Limb (tissue), 2 donors: ENCODE data around the gene ATP6V1A.

ENCODE experiments used
- DNase-seq, 2 donors: peaks; one replicate each; pipeline ENCODE4 v3.0.0-alpha.2; 2016; ENCODE audit errors: extremely low spot score in 2 of 2

Gene ATP6V1A

GRCh38 chr3:113747283-113748046 lies 630 bp downstream of the ATP6V1A start:
- DNase-seq, result peak in 1 of 2 donors; percentile 15

- no peak for DNase-seq
Measured at GRCh38 chr3:113751141-113751540, 4.3 kb downstream of the ATP6V1A start.

- DNase-seq, result no peak
Measured at GRCh38 chr3:113753376-113753985, 6.6 kb downstream of the ATP6V1A start.

GRCh38 chr3:113754494-113755159 lies 7.8 kb downstream of the ATP6V1A start:
- no peak for DNase-seq

- DNase-seq, result no peak
Measured at GRCh38 chr3:113758389-113759024, 11.7 kb downstream of the ATP6V1A start.

GRCh38 chr3:113764698-113765097 lies 17.9 kb downstream of the ATP6V1A start:
- DNase-seq, result no peak

GRCh38 chr3:113769551-113769950 lies 22.7 kb downstream of the ATP6V1A start:
- DNase-seq, result no peak

GRCh38 chr3:113771993-113772392 lies 25.2 kb downstream of the ATP6V1A start:
- DNase-seq, result no peak

- no peak for DNase-seq
Measured at GRCh38 chr3:113773381-113773780, 26.5 kb downstream of the ATP6V1A start.

GRCh38 chr3:113775516-113775915 lies 28.7 kb downstream of the ATP6V1A start:
- DNase-seq, result no peak

- no peak for DNase-seq
Measured at GRCh38 chr3:113776564-113776963, 29.7 kb downstream of the ATP6V1A start.

- DNase-seq, result peak in 1 of 2 donors; percentile 23
Measured at GRCh38 chr3:113783463-113783862, 36.6 kb downstream of the ATP6V1A start.

GRCh38 chr3:113783980-113784379 lies 37.1 kb downstream of the ATP6V1A start:
- no peak for DNase-seq

GRCh38 chr3:113791381-113791780 lies 44.5 kb downstream of the ATP6V1A start:
- DNase-seq, result no peak

- no peak for DNase-seq
Measured at GRCh38 chr3:113794526-113794925, 47.7 kb downstream of the ATP6V1A start.

- no peak for DNase-seq
Measured at GRCh38 chr3:113795693-113796092, 48.9 kb downstream of the ATP6V1A start.

- no peak for DNase-seq
Measured at GRCh38 chr3:113802795-113803455, 56.1 kb downstream of the ATP6V1A start.

GRCh38 chr3:113804661-113805060 lies 57.8 kb downstream of the ATP6V1A start:
- DNase-seq, result no peak

GRCh38 chr3:113805249-113805648 lies 58.4 kb downstream of the ATP6V1A start:
- DNase-seq, result no peak

- no peak for DNase-seq
Measured at GRCh38 chr3:113812854-113813253, 66.0 kb downstream of the ATP6V1A start.

GRCh38 chr3:113819866-113820265 lies 73.0 kb downstream of the ATP6V1A start:
- DNase-seq, result no peak

- no peak for DNase-seq
Measured at GRCh38 chr3:113825090-113825489, 78.3 kb downstream of the ATP6V1A start.
